SK-N-SH (cell line): Measurements from ENCODE around the gene BMPR1B.

Experiments
- EP300 ChIP-seq, 2 experiments: IDR thresholded peaks; 2 replicates each; pipeline versions ENCODE4 v1.4.0 to v1.6.1; 2012; ENCODE audit warnings: borderline replicate concordance in 1 of 2, low read depth in 1 of 2, low read length in 1 of 2
- EZH2phosphoT487 ChIP-seq: fragments of 200-600 bp; sonication (generic); IDR thresholded peaks from 2 replicates; pipeline ENCODE4 v1.6.1; 2017; ENCODE audit warnings: low read depth, mixed run types, mild to moderate bottlenecking, antibody characterized with exemption, moderate library complexity, borderline replicate concordance
- FOXM1 ChIP-seq: IDR thresholded peaks from 2 replicates; pipeline ENCODE4 v1.4.0; 2012; ENCODE audit warnings: low read depth, mild to moderate bottlenecking
- GABPA ChIP-seq: IDR thresholded peaks from 2 replicates; pipeline ENCODE4 v1.4.0; 2012; ENCODE audit warnings: low read depth, mild to moderate bottlenecking
- RAD21 ChIP-seq: IDR thresholded peaks from 2 replicates; pipeline ENCODE4 v1.6.1; 2012; ENCODE audit warnings: mild to moderate bottlenecking, low read length
- RFX5 ChIP-seq: IDR thresholded peaks from 2 replicates; pipeline ENCODE4 v1.6.1; 2012; ENCODE audit warnings: mild to moderate bottlenecking, improper control_type of control experiment, low read length
- SIN3A ChIP-seq: IDR thresholded peaks from 2 replicates; pipeline ENCODE4 v1.6.1; 2012; ENCODE audit warnings: low read depth, mild to moderate bottlenecking, low read length, moderate library complexity, borderline replicate concordance
- SMC3 ChIP-seq: IDR thresholded peaks from 2 replicates; pipeline ENCODE4 v1.6.1; 2012; ENCODE audit warnings: low read depth, low read length, improper control_type of control experiment
- TAF1 ChIP-seq: IDR thresholded peaks from 2 replicates; pipeline ENCODE4 v1.6.1; 2012; ENCODE audit warnings: low read depth, mild to moderate bottlenecking, low read length, moderate library complexity, borderline replicate concordance
- TF ChIP-seq, protein P1 (sequence below): fragments of 200-600 bp; sonication (generic); IDR thresholded peaks from 2 replicates; pipeline ENCODE4 v1.6.1; 2017; ENCODE audit warnings: antibody characterized with exemption, mild to moderate bottlenecking, moderate library complexity
- TF ChIP-seq, protein P2 (sequence below): IDR thresholded peaks from 2 replicates; pipeline ENCODE4 v1.6.1; 2012; ENCODE audit warnings: mild to moderate bottlenecking, low read depth, low read length, moderate library complexity
- TF ChIP-seq, protein P3 (sequence below): fragments of 150-350 bp; IDR thresholded peaks from 2 replicates; pipeline ENCODE4 v1.6.1; 2017; ENCODE audit warnings: antibody characterized with exemption, low read length, low read depth, borderline replicate concordance

DNA sequence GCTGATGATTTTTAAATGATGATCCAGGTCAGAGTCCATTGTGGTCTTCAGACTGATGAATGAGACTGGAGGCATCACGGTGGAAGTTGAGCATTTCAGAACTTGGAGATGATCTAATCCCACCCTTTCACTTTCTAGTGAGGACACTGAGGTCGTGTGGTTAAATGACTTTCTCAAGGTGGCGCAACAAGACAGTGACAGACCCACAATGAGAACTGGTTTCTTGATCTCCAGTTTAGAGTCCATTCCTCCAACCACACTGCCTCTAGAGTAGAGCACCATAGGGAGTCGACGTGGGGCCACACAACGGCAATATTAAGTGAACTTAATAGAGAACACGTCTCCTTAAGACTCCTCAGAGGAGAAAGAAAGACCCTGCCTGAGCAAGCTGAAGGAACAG is 410.1 kb downstream of the BMPR1B start:
- TF ChIP-seq TAF1, result no peak
- TF ChIP-seq SMC3, result no peak
- peak; percentile 27; the same call in 1 of the 2 replicates for TF ChIP-seq RAD21
- TF ChIP-seq, protein P1, sequence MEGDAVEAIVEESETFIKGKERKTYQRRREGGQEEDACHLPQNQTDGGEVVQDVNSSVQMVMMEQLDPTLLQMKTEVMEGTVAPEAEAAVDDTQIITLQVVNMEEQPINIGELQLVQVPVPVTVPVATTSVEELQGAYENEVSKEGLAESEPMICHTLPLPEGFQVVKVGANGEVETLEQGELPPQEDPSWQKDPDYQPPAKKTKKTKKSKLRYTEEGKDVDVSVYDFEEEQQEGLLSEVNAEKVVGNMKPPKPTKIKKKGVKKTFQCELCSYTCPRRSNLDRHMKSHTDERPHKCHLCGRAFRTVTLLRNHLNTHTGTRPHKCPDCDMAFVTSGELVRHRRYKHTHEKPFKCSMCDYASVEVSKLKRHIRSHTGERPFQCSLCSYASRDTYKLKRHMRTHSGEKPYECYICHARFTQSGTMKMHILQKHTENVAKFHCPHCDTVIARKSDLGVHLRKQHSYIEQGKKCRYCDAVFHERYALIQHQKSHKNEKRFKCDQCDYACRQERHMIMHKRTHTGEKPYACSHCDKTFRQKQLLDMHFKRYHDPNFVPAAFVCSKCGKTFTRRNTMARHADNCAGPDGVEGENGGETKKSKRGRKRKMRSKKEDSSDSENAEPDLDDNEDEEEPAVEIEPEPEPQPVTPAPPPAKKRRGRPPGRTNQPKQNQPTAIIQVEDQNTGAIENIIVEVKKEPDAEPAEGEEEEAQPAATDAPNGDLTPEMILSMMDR, result no peak
- no peak for TF ChIP-seq EZH2phosphoT487
- TF ChIP-seq EP300 (IDR thresholded peaks at IDR 0.05; ENCODE audit: borderline replicate concordance in 1 of 2, low read depth in 1 of 2, low read length in 1 of 2), result no peak
- no peak for TF ChIP-seq SIN3A
- TF ChIP-seq RFX5, result no peak
- no peak for TF ChIP-seq FOXM1
- TF ChIP-seq, protein P2, sequence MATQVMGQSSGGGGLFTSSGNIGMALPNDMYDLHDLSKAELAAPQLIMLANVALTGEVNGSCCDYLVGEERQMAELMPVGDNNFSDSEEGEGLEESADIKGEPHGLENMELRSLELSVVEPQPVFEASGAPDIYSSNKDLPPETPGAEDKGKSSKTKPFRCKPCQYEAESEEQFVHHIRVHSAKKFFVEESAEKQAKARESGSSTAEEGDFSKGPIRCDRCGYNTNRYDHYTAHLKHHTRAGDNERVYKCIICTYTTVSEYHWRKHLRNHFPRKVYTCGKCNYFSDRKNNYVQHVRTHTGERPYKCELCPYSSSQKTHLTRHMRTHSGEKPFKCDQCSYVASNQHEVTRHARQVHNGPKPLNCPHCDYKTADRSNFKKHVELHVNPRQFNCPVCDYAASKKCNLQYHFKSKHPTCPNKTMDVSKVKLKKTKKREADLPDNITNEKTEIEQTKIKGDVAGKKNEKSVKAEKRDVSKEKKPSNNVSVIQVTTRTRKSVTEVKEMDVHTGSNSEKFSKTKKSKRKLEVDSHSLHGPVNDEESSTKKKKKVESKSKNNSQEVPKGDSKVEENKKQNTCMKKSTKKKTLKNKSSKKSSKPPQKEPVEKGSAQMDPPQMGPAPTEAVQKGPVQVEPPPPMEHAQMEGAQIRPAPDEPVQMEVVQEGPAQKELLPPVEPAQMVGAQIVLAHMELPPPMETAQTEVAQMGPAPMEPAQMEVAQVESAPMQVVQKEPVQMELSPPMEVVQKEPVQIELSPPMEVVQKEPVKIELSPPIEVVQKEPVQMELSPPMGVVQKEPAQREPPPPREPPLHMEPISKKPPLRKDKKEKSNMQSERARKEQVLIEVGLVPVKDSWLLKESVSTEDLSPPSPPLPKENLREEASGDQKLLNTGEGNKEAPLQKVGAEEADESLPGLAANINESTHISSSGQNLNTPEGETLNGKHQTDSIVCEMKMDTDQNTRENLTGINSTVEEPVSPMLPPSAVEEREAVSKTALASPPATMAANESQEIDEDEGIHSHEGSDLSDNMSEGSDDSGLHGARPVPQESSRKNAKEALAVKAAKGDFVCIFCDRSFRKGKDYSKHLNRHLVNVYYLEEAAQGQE, result no peak
- TF ChIP-seq GABPA, result no peak
- TF ChIP-seq, protein P3, sequence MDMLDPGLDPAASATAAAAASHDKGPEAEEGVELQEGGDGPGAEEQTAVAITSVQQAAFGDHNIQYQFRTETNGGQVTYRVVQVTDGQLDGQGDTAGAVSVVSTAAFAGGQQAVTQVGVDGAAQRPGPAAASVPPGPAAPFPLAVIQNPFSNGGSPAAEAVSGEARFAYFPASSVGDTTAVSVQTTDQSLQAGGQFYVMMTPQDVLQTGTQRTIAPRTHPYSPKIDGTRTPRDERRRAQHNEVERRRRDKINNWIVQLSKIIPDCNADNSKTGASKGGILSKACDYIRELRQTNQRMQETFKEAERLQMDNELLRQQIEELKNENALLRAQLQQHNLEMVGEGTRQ, result no peak
